ENCODE results near the gene MFSD12.
"Not testable (repeated sequence)": the region's sequence is repeated elsewhere in the genome, so short reads cannot be mapped to it uniquely, and the experiment has no call there.

Gene MFSD12

DNA sequence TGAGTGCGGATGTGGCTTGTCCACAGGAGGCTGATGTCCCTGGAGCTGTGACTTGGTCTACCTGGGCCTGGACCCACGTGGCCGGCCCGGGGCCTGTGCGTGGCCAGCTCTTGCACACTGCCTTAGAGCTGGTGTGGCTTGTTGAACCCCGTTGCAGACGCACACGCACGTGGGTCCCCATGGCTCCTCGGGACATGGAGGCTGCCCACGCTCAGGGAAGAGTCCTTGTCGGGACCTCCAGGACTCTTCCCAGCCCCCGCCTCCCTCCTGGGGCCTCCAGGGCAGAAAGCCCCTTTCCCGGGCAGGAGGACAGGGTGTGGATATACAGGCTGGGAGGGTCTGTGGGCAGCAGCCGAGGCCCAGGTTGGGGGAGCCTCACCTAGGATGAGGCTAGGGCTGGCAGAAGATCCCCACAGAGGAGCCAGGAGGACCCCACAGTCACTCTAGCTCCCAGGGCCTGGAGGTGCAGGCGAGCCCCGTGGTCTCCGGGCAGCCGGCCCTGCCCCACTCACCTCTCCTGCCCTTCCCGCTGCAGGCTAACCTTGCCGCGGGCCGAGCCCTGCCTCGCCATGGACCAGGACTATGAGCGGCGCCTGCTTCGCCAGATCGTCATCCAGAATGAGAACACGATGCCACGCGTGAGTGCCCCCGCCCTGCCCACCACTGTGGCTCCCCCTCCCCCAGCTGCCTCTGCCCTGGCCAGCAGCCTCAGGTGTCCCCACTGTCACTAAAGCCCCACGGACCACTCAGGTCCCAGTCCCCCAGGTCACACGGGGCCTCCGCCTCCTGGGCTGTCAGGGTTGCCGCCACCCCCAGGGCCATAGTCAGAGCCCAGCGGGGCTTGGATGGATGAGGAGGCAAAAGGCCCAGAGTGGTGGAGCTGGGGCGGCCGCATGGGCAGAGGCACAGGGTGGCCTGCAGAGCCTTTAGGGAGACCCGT is 34.7 kb downstream of the MFSD12 start:
- DNase-seq (ENCODE audit: low read depth) = no peak

DNA sequence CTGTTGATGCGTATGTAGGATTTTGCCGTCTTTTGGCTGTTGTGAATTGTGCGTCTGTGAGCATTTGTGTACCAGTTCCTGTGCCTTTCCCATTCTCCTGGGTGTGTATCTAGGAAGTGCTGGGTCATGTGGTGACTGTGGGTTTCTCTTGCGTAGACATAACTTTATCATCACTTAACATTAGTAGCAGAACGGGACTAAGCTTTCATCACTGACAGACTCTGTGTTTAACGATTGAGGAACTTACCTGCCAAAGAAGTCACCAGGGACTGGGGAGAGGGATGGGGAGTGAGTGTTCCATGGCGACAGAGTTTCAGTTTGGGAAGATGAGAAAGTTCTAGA is 36.3 kb downstream of the MFSD12 start:
- DNase-seq (ENCODE audit: low read depth) = no peak

DNA sequence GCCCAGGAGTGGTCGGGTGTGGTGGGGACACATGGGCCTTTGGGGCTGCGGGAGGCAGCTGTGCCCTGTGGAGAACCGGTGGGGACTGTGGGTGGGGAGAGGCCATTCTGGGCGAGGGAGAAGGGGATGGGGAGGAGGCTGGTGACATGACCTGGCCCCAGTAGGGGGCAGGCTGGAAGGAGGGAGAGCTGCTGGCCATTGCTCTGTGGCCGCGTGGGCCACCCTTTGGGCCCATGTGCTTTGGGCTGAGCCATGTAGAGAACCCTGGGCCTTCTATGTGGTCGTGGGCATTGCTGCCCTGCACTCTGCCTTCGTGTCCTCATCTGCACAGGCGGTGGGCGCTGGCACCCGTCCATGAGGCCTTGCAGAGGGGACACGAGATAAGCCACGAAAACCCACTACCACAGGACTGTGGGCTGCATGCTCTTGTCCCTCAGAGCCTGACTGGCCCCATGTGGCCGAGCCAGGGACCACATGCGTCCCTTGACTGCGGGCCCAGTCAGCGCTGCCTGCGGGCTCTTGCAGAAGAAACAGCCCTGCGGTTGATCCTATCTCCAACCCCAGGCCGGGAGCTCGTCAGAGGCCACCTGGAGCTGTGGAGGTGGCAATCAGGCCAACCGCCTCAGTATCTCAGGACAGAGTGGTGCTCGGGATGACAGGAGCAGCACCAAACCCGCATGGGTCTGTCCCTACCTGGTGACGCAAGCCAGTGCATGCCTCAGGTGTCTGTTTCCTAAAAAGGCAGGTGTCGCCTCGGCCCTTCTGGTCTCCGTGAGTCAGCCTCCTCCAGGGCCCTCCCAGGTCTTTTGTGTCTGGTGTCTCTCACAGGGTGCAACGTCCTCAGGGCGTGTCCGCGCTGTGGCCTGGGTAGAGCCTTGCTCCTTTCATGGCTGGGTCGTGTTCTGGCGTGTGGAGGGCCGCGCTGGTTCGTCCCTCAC is 37.0 kb downstream of the MFSD12 start:
- DNase-seq (ENCODE audit: low read depth) = no peak

DNA sequence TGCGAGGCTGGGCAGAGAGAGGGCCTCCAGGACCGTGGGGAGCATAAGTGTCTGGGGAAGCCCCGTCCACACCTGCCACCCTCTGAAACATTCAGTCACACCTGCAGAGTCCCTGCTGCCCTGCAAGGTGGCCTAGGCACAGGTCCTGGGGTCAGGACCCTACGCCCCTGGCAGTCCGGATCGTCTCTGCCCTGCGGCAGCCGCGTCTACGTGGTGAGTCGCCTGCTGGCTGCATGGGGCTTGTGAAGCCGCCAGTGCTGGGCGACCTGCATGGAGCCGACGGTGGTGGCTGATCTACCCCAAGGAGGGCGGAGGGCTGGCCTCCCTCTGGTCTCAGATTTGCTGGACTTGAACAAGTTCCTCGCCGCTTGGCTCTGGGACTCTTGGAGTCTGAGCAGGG is 38.3 kb downstream of the MFSD12 start:
- no peak for DNase-seq (ENCODE audit: low read depth)

DNA sequence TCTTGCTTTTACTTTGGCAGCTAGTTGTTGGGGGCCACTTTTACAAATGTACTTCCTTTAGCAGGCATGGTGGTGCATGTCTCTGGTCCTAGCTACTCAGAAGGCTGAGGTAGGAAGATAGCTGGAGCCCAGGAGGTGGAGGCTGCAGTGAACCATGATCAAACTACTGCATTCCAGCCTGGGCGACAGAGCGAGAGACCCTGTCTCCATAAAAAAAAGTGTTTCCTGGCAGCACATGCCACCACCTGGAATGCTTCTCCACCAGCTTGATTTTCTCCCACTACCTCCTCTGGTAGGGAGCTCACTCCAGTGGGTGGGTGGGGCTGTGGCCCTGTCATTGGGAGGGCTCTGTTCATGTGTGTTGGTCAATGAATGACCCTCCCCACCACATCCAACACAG is 38.7 kb downstream of the MFSD12 start:
- DNase-seq (ENCODE audit: low read depth) = no peak

DNA sequence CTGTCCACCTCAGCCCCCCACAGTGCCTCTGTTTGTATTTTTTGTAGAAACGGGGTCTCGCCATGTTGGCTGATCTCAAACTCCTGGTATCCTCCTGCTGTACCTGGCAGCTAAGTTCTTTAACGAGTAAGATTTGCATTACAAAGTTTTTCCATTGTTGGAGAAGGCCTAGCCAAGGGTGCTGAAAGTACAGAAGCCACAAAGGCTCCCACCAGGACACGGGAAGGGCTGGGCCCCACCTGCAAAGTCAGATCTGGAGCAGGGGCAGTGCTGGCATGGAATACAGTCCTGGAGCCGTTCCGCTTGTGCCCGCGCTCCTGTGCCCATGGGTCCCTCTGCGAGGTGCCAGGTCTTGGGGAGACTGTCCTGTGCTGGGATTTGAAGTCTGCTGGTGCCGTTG is 39.1 kb downstream of the MFSD12 start:
- DNase-seq (ENCODE audit: low read depth) = no peak

DNA sequence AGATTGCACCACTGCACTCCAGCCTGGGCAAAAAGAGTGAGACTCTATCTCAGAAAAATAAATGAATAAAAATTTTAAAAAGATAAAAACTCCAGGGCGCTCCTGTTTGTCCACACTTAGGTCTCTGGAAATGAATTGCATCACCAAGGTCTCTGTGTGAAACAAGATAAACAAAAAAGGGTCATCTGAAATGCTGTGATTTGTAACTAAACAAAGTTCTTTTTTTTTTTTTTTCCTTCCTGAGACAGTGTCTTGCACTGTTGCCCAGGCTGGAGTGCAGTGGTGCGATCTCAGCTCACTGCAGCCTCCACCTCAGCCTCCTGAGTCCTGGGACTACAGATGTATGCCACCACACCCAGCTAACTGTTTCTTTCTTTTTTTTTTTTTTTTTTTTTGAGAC is 39.7 kb downstream of the MFSD12 start:
- no peak for DNase-seq (ENCODE audit: low read depth)

DNA sequence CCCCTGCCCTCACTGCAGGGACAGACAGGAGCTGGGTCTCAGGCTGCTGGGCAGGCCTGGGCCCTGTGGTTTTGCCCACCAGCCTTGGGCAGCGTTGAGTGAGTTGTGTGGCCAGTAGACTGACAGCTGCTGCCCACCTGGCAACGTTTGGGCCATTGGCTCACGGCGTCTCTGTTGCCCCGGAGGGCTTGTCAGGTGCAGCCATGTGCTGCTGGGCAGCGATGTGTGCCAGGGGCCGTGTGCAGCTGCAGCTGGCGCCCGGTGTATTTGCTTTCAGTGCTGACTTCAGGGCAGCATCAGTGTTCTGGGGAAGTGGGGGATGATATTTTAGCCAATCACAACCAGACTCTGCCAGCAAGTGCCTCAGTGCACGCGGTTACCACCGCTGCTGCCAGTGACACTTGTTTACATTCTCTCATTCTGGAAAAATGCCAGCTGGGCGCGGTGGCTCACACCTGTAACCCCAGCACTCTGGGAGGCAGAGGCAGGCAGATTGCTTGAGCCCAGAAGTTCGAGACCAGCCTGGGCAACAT is 40.6 kb downstream of the MFSD12 start:
- DNase-seq (ENCODE audit: low read depth) = no peak

DNA sequence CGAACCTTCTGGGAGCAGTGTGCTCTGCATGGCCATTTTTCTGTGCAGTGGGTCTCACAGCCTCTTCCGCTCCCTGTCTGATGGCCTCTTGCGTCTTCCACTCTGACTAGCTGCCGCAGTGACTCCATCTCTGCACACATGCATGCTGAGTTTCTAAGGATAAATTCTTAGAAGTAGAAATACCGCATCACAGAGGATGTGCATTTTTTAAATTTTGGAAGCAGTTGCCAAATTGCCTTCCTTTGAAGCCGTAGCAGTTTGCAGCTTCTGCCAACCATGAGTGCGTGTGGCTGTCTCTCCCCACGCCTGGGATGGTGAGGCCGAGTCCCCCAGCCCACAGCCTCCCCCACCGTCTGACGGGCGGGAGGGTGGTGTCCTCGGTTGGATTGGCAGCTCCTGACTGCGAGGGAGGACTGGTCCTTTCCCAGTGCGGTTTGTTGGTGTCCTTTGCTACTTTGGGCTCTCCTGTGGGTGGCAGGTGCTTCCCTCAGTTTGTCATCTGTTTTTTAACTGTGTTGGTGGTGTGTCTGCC is 41.4 kb downstream of the MFSD12 start:
- DNase-seq (ENCODE audit: low read depth) = no peak

DNA sequence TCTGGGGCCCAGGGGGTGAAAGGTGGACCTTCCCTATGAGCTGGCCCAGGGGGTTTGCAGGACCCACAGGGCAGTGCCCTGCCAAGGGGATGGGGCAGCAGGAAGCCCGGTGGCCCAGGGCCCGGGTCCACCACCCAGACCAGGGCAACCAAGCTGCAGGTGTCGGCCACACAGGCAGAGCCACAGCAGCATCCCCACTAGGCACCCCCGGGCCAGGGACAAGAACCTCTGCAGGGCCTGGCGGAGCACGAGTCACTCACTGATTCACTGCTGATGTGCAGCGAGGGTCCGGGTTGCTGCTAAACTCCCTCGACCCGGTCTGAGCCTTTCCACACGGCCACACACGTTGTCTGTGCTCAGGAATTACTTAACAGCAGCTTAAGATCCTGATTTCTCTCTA is 42.5 kb downstream of the MFSD12 start:
- DNase-seq (ENCODE audit: low read depth) = no peak

DNA sequence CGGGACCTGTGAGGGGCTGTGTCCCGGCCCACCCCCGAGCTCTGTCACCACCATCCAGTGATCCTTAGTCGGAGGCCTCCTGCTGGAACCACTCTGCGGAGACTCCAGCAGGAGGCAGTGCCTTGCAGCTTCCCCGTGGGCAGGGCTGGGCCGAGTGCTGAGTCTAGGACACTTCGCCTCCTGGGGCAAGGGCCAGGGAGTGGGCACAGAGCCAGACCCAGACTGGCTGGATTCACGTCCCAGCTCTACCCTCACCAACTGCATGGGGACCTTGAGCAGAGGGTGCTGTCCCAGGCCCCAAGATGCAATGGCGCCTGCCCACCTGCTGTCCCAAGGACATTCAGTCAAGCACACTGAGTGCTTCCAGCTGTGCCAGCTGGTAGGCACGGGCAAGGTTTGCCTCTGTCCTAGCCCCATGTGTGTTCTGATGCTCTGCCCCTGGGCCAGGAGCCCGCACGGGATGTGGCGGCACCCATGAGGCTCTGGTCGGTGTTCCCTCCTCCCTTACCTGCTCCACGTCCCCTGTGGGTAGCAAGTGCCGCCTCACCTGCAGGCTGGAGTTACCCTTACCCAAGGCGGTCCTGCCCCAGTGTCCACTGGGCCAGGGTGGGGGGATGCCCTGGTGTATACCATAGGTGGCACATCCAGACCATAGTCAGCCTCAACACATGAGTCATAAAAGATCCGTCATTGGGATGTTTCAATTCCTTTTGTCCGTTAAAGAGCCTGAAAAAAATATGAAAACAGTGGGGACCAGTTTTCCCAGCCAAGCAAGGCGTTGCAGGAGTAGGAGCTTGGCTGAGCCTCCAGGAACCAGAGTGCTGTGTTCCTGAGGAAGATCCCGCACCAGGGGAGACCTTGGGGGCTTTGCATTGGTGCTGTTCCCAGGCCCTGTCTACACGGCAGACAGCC is 43.9 kb downstream of the MFSD12 start:
- no peak for DNase-seq (ENCODE audit: low read depth)

DNA sequence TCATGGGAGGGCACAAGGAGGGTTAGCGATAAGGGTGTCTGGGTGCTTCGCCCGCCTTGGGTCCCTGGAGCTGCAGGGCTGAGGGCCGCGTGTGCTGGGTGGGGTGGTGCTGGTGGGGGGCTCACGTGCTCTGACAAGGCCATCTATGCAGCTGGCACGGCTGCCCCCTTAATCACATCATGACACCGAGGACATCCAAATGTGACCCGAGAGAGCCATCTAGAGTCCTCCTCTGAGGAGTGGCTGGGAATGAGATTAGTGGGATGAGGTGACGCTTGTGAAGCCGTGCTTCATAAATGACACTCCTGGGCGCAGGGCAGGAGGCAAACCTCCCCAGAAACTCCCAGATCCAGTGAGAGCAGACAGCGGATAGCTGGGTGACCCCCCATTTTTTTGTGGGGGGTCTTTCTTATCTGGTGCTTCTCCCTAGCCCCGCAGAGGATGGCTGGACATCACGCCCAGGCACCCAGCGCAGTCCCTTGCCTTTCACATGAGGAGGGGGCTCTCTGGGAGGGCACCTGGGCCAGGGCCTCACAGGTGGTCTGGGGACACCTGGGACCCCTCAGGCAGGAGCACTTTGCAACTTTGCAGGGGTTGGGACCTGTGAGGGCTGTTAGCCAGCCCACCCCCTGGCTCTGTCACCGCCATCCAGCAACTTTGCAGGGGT is 44.7 kb downstream of the MFSD12 start:
- DNase-seq (ENCODE audit: low read depth) = no peak

DNA sequence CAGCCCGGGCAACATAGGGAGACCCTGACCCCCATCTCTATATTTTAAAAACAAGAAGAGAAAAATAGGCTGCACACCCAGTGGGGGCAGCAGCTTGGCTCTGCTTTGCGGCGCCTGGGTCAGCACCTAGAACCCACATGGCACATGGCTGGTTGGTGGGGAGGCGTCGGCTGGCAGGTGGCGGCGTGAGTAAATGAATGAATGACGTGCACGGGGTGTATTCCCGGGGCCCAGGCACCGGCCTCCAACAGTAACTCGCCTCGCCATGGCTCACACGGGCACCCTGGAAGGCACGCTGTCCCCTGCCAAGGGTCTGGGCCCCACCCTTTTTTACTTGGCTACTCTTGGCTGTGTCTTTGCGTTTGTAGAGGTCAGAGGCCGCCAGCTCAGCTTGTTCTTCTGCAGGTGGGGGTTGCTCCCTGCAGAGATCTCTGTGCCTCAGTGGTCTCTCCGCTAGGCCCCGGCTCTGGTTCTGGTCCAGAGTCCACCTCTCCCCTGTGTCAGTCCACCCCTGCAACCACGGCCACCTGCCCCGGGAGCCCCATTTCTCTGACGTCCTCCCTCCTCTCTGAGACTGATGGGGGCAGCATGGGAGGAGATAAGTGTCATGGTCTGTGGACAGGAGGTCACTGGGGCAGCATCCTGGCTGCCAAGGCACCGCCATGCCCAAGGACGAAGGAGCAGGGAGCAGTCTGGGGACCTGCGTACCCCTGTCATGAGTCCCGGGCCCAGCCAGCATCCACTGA is 45.7 kb downstream of the MFSD12 start:
- no peak for DNase-seq (ENCODE audit: low read depth)

DNA sequence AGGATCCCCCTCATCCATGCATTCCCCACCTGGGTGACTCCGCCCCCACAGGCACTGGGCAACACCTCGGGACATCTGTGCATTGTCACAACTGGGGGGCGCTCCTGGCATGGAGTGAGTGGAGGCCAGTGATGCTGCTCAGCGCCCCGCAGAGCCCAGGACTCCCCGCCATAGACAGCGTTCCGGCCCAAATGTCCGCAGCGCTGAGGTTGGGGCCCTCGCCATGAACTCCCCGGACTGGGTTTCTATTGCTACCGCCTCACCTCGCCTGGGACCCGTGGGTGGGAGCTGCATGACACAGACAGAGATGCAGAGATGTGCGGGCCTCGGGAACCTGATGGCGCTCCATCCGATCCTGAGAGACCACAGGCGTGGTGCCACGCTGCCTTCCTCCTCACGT is 46.7 kb downstream of the MFSD12 start:
- DNase-seq (ENCODE audit: low read depth) = no peak

DNA sequence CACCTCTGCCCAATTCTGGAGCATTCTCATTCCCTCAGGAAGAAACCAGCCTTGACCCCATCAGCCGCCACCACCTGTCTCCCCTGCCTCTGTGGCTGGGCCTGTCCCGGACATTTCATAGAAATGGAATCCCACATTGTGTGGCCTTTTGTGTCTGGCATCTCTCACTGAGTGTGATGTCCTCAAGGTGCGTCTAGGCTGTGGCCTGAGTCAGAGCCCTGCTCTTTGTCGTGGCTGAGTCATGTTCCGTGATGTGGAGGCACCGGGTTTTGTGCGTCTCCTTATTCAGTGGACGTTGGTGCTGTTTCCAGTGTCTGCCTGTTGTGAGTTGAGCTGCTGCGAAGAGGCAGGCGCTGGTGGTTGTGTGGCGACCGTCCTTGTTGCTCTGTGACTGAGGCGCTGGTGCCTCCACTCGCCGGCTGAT is 47.8 kb downstream of the MFSD12 start:
- no peak for DNase-seq (ENCODE audit: low read depth)

DNA sequence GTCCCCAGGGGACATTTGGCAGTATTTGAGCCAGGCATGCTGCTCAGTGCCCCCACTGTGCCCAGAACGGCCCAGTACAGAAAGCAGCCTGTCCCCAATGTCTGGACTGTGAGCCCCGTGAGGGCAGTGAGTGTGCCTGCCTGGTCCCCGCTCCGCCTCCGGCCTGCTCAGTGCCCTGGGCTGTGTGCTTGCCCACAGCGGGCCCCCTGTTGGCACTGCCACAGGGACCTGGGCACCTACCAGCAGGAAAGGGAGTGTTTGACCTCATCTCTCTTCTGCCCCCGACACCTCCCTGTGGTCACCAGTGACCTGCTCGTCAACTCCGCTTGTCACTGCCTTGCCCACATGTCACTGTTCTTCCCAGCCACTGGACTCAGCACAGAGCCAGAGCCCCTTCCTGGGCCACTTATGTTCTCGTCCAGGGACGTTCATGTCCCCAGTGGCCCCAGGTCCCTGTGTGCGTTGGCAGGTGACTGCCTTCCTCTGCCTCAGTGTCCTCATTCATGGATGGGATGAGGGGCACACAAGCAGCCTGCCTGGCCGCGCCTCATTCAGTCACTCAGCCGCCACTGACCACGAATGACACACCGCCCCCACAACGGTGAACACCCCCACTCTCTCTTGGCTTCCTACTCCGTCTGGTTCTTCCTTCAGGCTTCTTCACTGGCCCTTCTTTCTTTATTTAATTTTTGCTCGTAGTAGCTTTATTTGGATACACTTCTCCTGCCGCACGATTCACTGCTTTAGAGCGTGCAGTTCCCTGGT is 48.4 kb downstream of the MFSD12 start:
- no peak for DNase-seq (ENCODE audit: low read depth)

DNA sequence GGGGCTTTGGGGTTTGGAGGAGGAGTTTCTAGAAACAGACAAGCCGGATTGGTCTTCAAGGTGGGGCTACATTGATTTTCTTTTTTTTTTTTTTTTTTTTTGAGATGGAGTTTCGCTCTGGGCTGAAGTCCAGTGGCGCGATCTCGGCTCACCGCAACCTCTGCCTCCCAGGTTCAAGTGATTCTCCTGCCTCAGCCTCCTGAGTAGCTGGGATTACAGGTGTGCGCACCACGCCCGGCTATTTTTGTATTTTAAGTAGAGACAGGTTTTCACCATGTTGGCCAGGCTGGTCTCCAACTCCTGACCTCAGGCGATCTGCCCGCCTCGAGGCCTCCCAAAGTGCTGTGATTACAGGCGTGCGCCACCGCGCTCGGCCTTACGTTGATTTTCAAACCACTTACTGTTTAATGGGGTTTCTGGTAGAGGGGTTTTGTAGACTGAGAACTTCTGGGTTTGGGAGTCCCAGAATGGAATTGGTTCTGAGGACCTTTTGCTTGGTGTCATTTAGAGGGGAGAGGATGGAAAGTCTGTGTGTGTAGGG is 49.2 kb downstream of the MFSD12 start:
- not testable (repeated sequence) for DNase-seq (ENCODE audit: low read depth)

DNA sequence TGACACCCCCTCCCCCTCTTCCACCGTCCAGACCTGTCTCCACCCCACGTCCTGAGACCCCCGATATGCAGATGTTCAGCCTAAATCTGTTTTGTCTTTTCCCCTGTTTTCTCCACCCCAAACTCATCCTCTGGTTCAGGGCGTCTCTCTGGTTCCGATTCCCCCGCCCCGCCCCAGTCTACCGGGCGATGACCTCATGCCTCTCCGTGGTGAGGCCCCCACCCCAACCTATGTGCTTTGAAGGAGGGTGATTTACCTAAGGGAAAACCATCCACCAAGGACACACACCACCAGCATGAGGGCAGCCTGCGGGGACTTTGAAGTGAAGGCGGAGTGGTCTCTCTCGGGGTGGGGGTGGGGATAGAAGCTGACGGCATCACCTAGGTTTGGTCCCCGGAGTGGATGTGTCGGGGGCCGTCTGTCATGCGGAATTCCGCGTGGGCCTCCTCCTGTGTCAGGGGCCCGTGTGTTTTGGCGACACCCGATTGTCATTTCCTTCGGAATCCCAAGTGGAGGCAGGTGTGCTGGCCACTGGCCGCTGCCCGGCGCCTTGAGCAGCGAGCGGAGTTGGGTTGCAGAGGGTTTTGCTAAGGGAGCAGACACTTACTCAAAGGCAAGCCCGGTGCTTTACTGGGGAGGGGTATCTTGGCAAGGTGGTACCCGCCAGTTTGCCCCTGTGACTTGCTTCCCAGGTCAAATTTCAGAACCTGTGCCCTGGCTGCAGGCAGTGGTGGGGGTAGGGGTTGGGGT is 49.8 kb downstream of the MFSD12 start:
- DNase-seq (ENCODE audit: low read depth) = no peak

All from fibroblast of the conjunctiva (primary cell).